Spleen (tissue), 11 donors: Measurements from ENCODE around the gene VAV2. TPM values are rescaled to one million over a fixed set of nuclear protein-coding genes. Genes with fewer than 3 reads are reported as not detected.
A peak's percentile ranks its signal among the peaks of the same experiment; 100 is the strongest.

Experiments
- DNase-seq: peaks from one replicate; pipeline ENCODE4 v3.0.0-alpha.2; 2020
- H3K27ac ChIP-seq, 8 donors: fragments of 200-600 bp; sonication (generic) in 7 of 8; 1 replicate in 4 of 8; 2 replicates in 4 of 8; pipeline versions ENCODE4 v1.5.0 to v1.8.0; 2016 to 2021; ENCODE audit warnings: inconsistent platforms in 4 of 8, mild to moderate bottlenecking in 4 of 8, moderate library complexity in 1 of 8
- H3K27me3 ChIP-seq, 7 donors: fragments of 200-600 bp; sonication (generic) in 6 of 7; replicated peaks in 1 of 7; 1 replicate in 4 of 7; 2 replicates in 3 of 7; pipeline versions ENCODE4 v1.5.0 to v1.8.0; 2016 to 2021; ENCODE audit warnings: inconsistent platforms in 3 of 7, mild to moderate bottlenecking in 1 of 7
- H3K36me3 ChIP-seq, 6 donors: fragments of 200-600 bp; sonication (generic) in 5 of 6; 1 replicate in 4 of 6; 2 replicates in 2 of 6; pipeline versions ENCODE4 v1.5.0 to v1.8.0; 2016 to 2021; ENCODE audit warnings: inconsistent platforms in 2 of 6
- H3K4me1 ChIP-seq, 6 donors: fragments of 200-600 bp; sonication (generic) in 5 of 6; 1 replicate in 3 of 6; 2 replicates in 3 of 6; pipeline versions ENCODE4 v1.5.0 to v1.8.0; 2016 to 2021; ENCODE audit warnings: inconsistent platforms in 3 of 6
- H3K4me3 ChIP-seq, 8 donors: fragments of 200-600 bp; sonication (generic) in 7 of 8; 1 replicate in 4 of 8; 2 replicates in 4 of 8; pipeline versions ENCODE4 v1.5.0 to v1.8.0; 2016 to 2021; ENCODE audit warnings: inconsistent platforms in 4 of 8, mild to moderate bottlenecking in 4 of 8, moderate library complexity in 2 of 8
- H3K9me3 ChIP-seq, 8 donors: fragments of 200-600 bp; sonication (generic) in 7 of 8; 1 replicate in 4 of 8; 2 replicates in 4 of 8; pipeline versions ENCODE4 v1.5.0 to v1.8.0; 2016 to 2021; ENCODE audit warnings: inconsistent platforms in 4 of 8
- POLR2A ChIP-seq, 3 donors: fragments of 450-650 bp; IDR thresholded peaks; one replicate each; pipeline ENCODE4 v1.5.1; 2017; ENCODE audit warnings: antibody characterized with exemption in 3 of 3, mild to moderate bottlenecking in 1 of 3
- POLR2AphosphoS5 ChIP-seq, 3 donors: sonication (generic); formaldehyde crosslinking; IDR thresholded peaks; one replicate each; pipeline ENCODE4 v1.5.1; 2017; ENCODE audit warnings: antibody characterized with exemption in 3 of 3
- WGBS, 5 donors: extraction: QIAGEN DNeasy Blood & Tissue Kit in 3 of 5; methylation state at CpG; one replicate each; pipeline versions ENCODE4 v1.1.5 to v1.1.7; 2013 to 2018; 5-methylcytosine and 5-hydroxymethylcytosine counted together
- intact Hi-C: fragments of 100-400 bp; cut with DNase I; formaldehyde crosslinking; loops from one replicate; pipeline ENCODE4 v1.15.0; 2023; ENCODE audit warnings: low total_unique reads
- polyA plus RNA-seq, 3 donors: library from polyadenylated mRNA; stranded (reverse); fragments of 200-250 nt; gene quantifications; one replicate each; pipeline ENCODE4 v1.2.1, GENCODE V29; 2013
- total RNA-seq, 7 donors: library from RNA; depleted of rRNA in 3 of 7; stranded (reverse); fragments of >200 nt in 3 of 7; fragmentation: NEBNext Ultra II Directional in 4 of 7; extraction: Animal tissue kit (Norgen Biotek cat#: 25700) in 4 of 7; gene quantifications; one replicate each; pipeline versions ENCODE4 v1.1.0 to v1.2.1, GENCODE V29; 2016 to 2021
- TF ChIP-seq, protein P1 (sequence below), 11 experiments: fragments of 200-600 bp in 7 of 11; fragments of 450-650 bp in 4 of 11; sonication (generic) in 4 of 11; IDR thresholded peaks in 8 of 11; conservative IDR thresholded peaks in 3 of 11; 1 replicate in 7 of 11; 2 replicates in 4 of 11; pipeline versions ENCODE4 v1.4.0 to v1.8.0; 2016 to 2021; ENCODE audit warnings: antibody characterized with exemption in 11 of 11, inconsistent platforms in 4 of 11, mild to moderate bottlenecking in 1 of 11
- donor health status: healthy with polysubstance abuse.
- donor health status: DM: no; HTN: no; CAD: no; lungs with moderate emphysema.
- donor health status: DM: no; HTN: no; CAD: no.
- donor health status: Bipolar disorder and iron deficiency.
- donor health status: healthy.
- donor health status: DM: no; HTN: no; CAD: no.
- donor health status: DM: yes; HTN: yes; CAD: no.

The VAV2 gene
- total and polyA plus RNA-seq, 10 donors: 14.2 to 39.2 (median 23.3) TPM

DNA sequence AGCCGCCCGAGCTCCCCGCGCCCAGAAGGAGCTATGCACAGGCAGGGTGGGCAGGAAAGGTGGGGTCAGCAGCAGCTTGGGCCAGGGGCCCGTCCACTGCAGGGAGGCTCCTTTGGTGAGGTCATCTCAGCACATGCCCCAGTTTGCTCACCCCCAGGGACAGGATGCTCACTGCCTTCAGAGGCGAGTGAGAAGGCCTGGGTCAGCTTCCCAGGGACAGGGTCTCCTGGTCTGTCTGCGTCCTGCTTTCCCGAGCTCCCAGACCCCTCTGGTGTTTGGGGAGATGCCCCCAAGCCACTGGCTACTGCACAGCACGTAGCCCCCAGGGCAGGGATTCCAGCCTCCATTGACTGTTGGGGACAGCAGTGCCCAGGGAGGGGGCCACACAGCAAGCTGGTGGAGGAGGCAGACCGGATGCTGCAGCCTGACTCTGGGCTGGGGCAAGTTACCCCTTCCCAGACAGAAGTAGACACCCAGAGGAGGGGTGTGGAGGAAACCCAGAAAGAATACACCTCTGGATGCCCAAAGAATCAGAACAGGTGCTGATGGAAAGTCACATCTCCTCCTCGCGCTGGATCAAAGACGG lies 253.4 kb downstream of the VAV2 start:
- Histone ChIP-seq H3K27me3 (peaks cover 0 to 45% (median 0%) of the 10 kb centered on the region in 7 donors), H3K36me3 (no peaks in the 10 kb centered on the region), H3K4me1 (peaks cover 0 to 39% (median 25%) of the 10 kb centered on the region in 6 donors), H3K27ac (no peak overlapping the region), H3K9me3 (no peaks in the 10 kb centered on the region), H3K4me3 (peak overlapping the region in 6 of 8 donors; percentile 25 to 66 (median 36))
- intact Hi-C loops: no loop called here
- DNase-seq: no peak
- no peak for TF ChIP-seq POLR2AphosphoS5 (IDR thresholded peaks at IDR 0.05)
- TF ChIP-seq, protein P1, sequence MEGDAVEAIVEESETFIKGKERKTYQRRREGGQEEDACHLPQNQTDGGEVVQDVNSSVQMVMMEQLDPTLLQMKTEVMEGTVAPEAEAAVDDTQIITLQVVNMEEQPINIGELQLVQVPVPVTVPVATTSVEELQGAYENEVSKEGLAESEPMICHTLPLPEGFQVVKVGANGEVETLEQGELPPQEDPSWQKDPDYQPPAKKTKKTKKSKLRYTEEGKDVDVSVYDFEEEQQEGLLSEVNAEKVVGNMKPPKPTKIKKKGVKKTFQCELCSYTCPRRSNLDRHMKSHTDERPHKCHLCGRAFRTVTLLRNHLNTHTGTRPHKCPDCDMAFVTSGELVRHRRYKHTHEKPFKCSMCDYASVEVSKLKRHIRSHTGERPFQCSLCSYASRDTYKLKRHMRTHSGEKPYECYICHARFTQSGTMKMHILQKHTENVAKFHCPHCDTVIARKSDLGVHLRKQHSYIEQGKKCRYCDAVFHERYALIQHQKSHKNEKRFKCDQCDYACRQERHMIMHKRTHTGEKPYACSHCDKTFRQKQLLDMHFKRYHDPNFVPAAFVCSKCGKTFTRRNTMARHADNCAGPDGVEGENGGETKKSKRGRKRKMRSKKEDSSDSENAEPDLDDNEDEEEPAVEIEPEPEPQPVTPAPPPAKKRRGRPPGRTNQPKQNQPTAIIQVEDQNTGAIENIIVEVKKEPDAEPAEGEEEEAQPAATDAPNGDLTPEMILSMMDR (IDR thresholded peaks at IDR 0.05 in 8 of 11, conservative IDR thresholded peaks at IDR 0.05 in 3 of 11): no peak
- TF ChIP-seq POLR2A (IDR thresholded peaks at IDR 0.05): no peak
- WGBS, 5 donors: 66 to 84% (median 70%) methylated on average over 5 to 13 of the region's 13 CpGs

DNA sequence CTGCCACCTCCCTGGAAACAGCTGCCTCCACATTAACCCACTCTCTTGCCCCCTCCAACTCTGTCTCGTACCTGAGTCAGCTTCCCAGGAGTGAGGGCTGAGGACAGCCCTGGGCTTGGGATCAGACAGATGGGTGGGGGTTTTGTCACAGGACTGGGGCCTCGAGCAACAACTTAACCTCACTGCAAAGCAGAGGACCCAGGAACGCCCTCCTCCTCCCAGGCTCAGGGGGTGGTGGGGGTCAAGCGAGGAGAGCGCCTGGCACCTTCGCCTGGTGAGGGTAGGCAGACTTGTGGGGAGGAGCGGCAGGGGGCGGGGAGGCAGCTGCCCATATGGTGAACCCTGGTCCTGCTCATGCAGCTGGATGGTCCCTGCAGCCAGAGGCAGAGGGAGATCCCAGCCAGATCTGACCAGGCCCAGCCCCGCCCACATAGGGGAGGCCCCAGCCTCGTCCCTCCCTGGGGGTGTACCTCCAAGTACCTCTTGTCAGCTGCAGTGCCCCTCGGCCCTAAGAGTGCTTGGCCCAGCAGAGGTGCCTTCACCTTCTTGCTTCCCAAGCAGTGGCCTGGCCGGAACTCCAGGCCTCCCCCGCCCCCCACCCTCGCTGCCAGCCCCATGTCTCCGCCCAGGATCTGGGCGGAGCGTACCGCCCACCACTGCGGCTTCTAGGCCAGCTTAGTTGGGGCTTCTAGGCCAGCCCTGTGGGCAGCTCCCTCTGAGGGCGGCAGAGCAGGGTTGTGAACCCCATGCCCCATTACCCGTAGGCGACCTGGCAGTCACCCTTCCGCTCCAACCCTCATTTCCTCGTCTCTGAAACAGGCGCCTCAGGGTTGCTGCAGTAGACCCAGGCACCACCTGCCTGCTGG lies 254.1 kb downstream of the VAV2 start, which contains the start of gene SARDH:
SARDH (minus strand) TSS at position 579 of the 866 bp plus-strand sequence. CDS start 4,179 bp downstream, outside the sequence.
- peak; percentile 87 for DNase-seq
- peaks cover 0 to 39% (median 25%) of the 10 kb centered on the region in 6 donors for H3K4me1 ChIP-seq
- intact Hi-C loops: no loop called here
- no peaks in the 10 kb centered on the region for H3K9me3 ChIP-seq
- no peaks in the 10 kb centered on the region for H3K36me3 ChIP-seq
- peak within 1 kb of the TSS in 3 of 8 donors; percentile 37 to 54 (median 50) for H3K27ac ChIP-seq
- WGBS, 5 donors: 21 to 35% (median 24%) methylated on average over 11 to 25 of the region's 25 CpGs
- peak within 1 kb of the TSS; percentile 18 to 66 (median 35) for H3K4me3 ChIP-seq
- H3K27me3 ChIP-seq: peaks cover 0 to 42% (median 0%) of the 10 kb centered on the region in 7 donors
- TF ChIP-seq POLR2A (IDR thresholded peaks at IDR 0.05) (no peak), POLR2AphosphoS5 (IDR thresholded peaks at IDR 0.05) (no peak)
- TF ChIP-seq, protein P1 (IDR thresholded peaks at IDR 0.05 in 8 of 11, conservative IDR thresholded peaks at IDR 0.05 in 3 of 11): no peak

DNA sequence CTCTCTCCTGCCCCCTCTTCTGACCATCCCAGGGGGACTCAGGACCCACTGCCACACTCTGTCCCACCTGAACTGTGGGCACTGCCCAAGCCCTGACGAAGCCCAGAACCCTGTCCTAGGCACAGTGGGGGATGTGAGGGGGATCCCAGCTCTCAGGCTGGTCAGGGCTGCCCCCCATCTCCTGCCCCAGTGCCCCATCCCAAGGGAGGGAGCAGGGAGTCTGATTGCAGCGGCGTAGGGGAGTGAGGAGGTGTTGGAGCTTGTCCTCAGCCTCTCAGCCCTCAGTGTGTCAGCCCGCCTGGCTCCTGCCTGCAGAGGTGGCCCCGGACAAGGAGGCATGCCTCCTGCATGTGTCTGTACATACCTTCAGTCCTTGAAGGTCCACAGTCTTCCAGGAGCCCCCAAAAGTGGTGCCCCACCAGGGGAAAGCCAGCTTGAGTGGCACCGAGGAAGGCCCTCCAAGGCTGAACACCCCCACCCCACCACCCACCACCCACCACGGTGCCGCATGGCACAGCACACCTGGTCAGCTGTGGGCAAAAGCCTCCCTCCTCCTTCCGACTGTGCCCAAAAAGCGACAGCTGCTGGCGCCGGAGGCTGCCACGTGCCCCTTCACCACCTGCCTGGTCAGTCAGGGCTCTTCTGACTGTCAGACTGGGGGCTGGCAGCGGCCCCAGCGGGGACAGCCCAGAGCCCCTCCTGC lies 254.9 kb downstream of the VAV2 start:
- peaks cover 0 to 41% (median 0%) of the 10 kb centered on the region in 7 donors for H3K27me3 ChIP-seq
- no peaks in the 10 kb centered on the region for H3K36me3 ChIP-seq
- H3K27ac ChIP-seq: no peak overlapping the region
- H3K9me3 ChIP-seq: no peaks in the 10 kb centered on the region
- TF ChIP-seq, protein P1 (IDR thresholded peaks at IDR 0.05 in 8 of 11, conservative IDR thresholded peaks at IDR 0.05 in 3 of 11): no peak
- TF ChIP-seq POLR2AphosphoS5 (IDR thresholded peaks at IDR 0.05) (no peak), POLR2A (IDR thresholded peaks at IDR 0.05) (no peak)
- 69 to 84% (median 75%) methylated on average over 10 to 15 of the region's 15 CpGs for whole genome bisulfite sequencing, 5 donors
- intact Hi-C loops: no loop called here
- peaks cover 0 to 39% (median 25%) of the 10 kb centered on the region in 6 donors for H3K4me1 ChIP-seq
- no peak for DNase-seq
- peak overlapping the region in 2 of 8 donors; percentile 33 to 66 for H3K4me3 ChIP-seq
